ENCODE measurements around the gene GPD2.

- TF ChIP-seq POLR2A (IDR thresholded peaks at IDR 0.05; ENCODE audit: low read depth, low read length) (no peak), POLR2AphosphoS5 (IDR thresholded peaks at IDR 0.05; ENCODE audit: low read depth, low read length) (no peak)
These were observed 1.5 kb upstream of the GPD2 start for GRCh38 chr2:156434461-156435291.

All from GM12892 (cell line).